ENCODE results near the gene SPACA6.

DNA sequence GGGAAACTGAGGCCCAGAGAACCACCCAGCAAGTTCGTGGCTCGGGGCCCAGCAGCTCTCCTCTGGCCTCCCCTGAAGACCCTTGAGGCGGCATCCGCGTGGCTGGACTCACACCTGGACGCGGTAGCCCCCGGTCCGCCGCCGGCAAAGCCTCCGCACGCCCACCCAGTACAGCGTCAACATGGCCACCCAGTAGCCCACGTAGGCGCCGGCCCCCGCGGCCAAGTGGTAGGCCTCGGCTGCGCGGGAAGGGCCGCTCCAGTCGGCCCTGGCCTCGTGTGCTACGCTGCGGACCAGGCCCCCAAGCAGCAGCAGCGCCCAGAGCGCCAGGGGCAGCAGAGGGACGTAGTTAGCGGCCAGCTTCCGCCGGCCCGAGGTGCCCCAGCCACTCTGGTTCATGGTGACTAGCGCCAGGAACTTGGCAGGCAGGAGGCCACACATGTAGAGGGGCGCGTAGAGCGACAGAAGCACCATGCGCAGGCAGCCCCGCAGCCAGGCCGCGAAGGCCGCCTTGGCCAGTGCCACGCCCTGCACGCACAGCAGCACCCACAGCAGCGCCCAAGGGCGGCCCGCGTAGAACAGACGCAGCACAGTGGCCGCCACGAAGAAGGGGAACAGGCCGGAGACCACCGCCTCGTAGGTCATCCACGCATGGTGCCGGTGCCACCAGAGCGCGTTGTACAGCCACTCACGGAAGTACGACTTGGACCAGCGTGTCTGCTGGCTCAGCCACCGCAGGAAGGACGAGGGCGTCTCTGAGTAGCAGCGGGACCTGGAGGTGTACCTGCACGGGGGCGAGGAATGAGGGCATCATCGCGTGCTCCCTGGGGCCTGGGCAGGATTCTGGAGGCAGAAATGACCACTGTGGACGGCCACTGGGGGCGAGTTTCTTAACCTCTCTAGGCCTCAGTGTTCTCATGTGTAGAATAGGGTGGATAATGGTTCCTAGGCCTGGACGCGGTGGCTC, 20.5 kb downstream of the SPACA6 start:
- TF ChIP-seq CTCF (IDR thresholded peaks at IDR 0.05), result no peak
- no peak for TF ChIP-seq POLR2A (IDR thresholded peaks at IDR 0.05)
